Nephron progenitor cell (in vitro differentiated cells): ENCODE results near the gene NPAS2.

ENCODE experiments used
- DNase-seq: peaks from one replicate; pipeline ENCODE4 v3.0.0; 2021
- H3K27ac Mint-ChIP-seq: 2 replicates; pipeline ENCODE4 v1.8.0; 2021; ENCODE audit warnings: mild to moderate bottlenecking, moderate library complexity, mixed read lengths
- H3K27me3 Mint-ChIP-seq: 2 replicates; pipeline ENCODE4 v1.8.0; 2021; ENCODE audit warnings: mild to moderate bottlenecking, low read depth, mixed read lengths; ENCODE audit not compliant: poor library complexity
- H3K36me3 Mint-ChIP-seq: 2 replicates; pipeline ENCODE4 v1.8.0; 2021; ENCODE audit warnings: low read depth, mixed read lengths
- H3K4me1 Mint-ChIP-seq: 2 replicates; pipeline ENCODE4 v1.8.0; 2021; ENCODE audit warnings: mixed read lengths
- H3K4me3 Mint-ChIP-seq: 2 replicates; pipeline ENCODE4 v1.8.0; 2021; ENCODE audit warnings: mild to moderate bottlenecking, moderate library complexity, mixed read lengths
- H3K9me3 Mint-ChIP-seq: 2 replicates; pipeline ENCODE4 v1.8.0; 2021; ENCODE audit warnings: mild to moderate bottlenecking, moderate library complexity, mixed read lengths
- TF ChIP-seq, protein P1 (sequence below): fragments of 200-600 bp; sonication (generic); IDR thresholded peaks from 2 replicates; pipeline ENCODE4 v1.5.0; 2021; ENCODE audit warnings: antibody characterized with exemption

The NPAS2 gene

DNA sequence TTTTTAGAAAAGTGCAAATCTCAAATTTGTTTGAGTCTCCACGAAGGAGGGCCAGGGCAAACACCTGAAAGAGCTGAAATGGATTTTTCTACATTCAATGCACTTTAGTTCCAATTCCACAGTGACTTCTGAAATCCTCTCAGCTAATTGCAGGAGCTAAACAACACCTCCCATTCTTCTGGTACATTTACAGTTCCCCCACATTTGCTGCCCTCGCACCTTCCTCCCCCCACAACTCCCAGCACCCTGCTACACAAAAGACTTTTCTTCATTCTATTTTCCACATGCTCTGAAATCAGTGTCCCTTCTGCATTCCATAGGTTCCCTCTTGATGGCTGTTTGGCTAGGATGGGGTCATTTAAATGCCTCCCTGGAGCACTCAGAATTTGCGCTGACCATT is 5.9 kb upstream of the NPAS2 start:
- peaks cover 74% of the 10 kb centered on the region for H3K27me3 Mint-ChIP-seq
- no peak overlapping the region for H3K27ac Mint-ChIP-seq
- no peak for DNase-seq

DNA sequence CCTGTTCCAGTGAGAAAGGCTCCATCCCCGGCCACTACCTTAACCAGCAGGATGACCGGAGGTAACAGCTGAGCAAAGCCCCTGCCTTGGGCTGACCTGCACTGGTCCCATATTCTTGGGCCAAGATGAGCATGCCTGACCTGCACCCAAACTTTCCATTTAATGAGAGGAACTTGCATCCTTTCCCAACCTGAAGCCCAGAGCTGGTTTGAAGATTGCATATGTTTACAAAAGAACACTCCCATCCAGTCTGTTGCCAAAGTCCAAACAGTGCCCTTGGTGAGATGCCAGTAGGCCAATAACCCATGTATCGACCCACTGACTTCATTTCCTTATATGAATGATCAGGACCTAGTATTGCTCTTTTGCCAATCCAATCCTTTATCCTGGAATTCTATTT is 5.5 kb upstream of the NPAS2 start:
- Mint-ChIP-seq H3K36me3 (no peaks in the 10 kb centered on the region), H3K27me3 (peaks cover 74% of the 10 kb centered on the region), H3K27ac (no peak overlapping the region), H3K4me1 (peaks cover 12% of the 10 kb centered on the region), H3K4me3 (no peak overlapping the region), H3K9me3 (peaks cover 7% of the 10 kb centered on the region)
- TF ChIP-seq, protein P1, sequence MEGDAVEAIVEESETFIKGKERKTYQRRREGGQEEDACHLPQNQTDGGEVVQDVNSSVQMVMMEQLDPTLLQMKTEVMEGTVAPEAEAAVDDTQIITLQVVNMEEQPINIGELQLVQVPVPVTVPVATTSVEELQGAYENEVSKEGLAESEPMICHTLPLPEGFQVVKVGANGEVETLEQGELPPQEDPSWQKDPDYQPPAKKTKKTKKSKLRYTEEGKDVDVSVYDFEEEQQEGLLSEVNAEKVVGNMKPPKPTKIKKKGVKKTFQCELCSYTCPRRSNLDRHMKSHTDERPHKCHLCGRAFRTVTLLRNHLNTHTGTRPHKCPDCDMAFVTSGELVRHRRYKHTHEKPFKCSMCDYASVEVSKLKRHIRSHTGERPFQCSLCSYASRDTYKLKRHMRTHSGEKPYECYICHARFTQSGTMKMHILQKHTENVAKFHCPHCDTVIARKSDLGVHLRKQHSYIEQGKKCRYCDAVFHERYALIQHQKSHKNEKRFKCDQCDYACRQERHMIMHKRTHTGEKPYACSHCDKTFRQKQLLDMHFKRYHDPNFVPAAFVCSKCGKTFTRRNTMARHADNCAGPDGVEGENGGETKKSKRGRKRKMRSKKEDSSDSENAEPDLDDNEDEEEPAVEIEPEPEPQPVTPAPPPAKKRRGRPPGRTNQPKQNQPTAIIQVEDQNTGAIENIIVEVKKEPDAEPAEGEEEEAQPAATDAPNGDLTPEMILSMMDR: no peak
- DNase-seq: no peak

More for the DNA sequence above, 5.9 kb upstream of the NPAS2 start:
- Mint-ChIP-seq H3K4me1 (peaks cover 12% of the 10 kb centered on the region), H3K36me3 (no peaks in the 10 kb centered on the region), H3K9me3 (peaks cover 7% of the 10 kb centered on the region), H3K4me3 (no peak overlapping the region)
- TF ChIP-seq, protein P1: no peak

DNA sequence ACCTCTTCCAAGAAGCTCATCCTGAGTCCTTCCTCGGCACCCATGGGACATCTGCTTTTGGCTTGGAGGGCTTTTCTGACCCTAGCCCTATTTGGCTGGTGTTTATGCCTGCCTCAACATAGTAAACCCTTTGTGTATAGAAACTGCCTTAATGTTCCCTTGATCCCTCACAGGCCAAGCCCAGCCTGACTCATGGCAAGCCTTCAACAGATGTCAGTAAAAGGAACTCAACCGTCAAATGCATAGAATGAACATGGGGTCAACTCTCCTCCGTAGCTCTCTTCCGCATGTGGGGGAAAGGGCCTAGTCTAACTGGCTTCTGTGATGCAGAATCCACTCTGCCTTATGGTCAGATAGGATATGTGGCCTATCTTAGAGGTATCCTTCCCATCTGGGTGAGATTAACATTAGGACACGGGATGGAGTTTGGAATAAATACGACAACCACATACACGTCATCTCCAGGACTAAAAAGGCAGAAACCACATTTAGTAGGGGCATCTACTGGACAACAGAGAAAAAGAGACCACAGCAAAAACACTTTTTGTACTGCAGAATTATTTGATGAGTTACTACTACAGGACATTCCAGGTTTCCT is 2.5 kb upstream of the NPAS2 start:
- H3K27me3 Mint-ChIP-seq: peaks cover 78% of the 10 kb centered on the region
- no peaks in the 10 kb centered on the region for H3K9me3 Mint-ChIP-seq
- H3K27ac Mint-ChIP-seq: no peak overlapping the region
- peaks cover 10% of the 10 kb centered on the region for H3K4me1 Mint-ChIP-seq
- DNase-seq: no peak
- peak overlapping the region; percentile 39 for H3K4me3 Mint-ChIP-seq
- no peaks in the 10 kb centered on the region for H3K36me3 Mint-ChIP-seq
- TF ChIP-seq, protein P1: no peak

DNA sequence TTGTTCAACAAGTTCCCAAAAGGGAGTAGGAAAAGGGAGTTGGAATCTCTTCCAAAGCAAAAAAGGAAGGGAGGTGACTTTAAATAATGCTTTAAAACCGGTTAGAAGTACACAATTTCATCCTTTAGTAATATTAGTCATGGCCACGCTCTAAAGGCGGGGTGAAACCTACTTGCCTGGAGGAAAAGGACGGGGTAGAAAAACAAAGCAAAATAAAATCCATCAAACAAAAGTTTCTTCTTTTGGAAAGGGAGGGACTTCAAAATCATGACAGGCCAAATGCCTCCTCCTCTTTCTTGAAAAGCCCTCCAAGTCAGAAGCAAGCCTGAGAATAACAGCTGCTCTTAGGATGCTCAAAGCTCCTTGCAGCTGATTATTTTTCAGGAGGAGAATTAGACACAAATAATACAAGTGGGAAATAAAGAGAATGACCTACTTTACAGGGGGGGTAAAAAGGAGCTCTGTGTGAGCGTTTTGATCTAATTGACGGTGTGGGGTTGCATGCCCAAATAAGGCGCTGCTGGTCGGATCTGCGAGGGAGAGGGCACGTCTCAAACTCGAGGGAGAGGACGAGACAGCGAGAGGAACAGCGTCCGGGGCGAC is 1.8 kb upstream of the NPAS2 start:
- peaks cover 10% of the 10 kb centered on the region for H3K4me1 Mint-ChIP-seq
- H3K27me3 Mint-ChIP-seq: peaks cover 82% of the 10 kb centered on the region
- no peak for DNase-seq
- peak overlapping the region; percentile 83 for H3K4me3 Mint-ChIP-seq
- no peaks in the 10 kb centered on the region for H3K9me3 Mint-ChIP-seq
- TF ChIP-seq, protein P1: no peak
- H3K36me3 Mint-ChIP-seq: no peaks in the 10 kb centered on the region
- no peak overlapping the region for H3K27ac Mint-ChIP-seq

DNA sequence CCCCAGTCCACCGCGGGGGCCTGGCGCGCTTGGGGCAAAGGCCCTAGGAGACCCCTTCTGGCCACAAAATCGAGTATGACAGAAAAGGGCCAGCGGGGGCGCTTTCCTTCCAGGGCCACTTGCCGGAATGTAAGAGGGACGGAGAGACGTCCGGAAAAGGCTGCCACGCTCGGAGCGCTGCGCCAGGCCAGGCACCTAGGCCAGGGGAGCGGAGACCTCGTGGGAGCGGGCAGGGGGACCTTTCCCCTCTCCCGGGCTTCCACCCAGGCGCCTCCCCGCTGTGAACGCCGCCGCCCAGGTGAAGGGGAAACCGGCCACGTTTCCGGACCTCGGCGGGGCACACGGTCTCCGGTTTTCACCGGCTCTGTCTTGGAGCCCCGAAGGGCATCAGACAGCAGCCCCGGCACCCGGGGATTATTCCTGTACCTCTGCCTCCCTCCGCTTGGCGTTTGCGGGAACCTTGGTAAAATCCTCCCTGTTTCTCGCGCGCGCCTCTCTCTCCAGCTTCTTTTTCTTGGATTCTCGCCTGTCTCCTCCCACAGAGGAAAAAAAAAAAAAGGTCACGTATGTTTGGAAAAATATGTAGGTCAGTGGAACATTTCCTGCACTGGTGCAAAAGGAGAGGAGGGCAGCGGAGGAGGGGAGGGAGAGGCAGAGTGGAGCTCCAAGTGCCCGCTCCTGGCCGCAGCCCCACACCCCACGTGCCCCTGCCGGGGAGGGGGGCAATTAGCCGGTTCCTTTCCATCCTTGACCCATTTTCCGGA is 1.2 kb upstream of the NPAS2 start:
- no peaks in the 10 kb centered on the region for H3K9me3 Mint-ChIP-seq
- H3K27ac Mint-ChIP-seq: no peak overlapping the region
- no peaks in the 10 kb centered on the region for H3K36me3 Mint-ChIP-seq
- peaks cover 10% of the 10 kb centered on the region for H3K4me1 Mint-ChIP-seq
- peaks cover 89% of the 10 kb centered on the region for H3K27me3 Mint-ChIP-seq
- DNase-seq: peak; percentile 68
- H3K4me3 Mint-ChIP-seq: peak overlapping the region; percentile 83
- TF ChIP-seq, protein P1: peak; percentile 48
